ENCODE data around the gene GLCE. TPM values are rescaled to one million over a fixed set of nuclear protein-coding genes. Genes with fewer than 3 reads are reported as not detected.
"Not testable (repeated sequence)": the region's sequence is repeated elsewhere in the genome, so short reads cannot be mapped to it uniquely, and the experiment has no call there.

Gene GLCE
- total and polyA plus RNA-seq, 9 of the 15 experiments (the other 6 are each of a cell fraction or from before 2014, with no cell fraction given) = 4.6 to 12.3 (median 10.6) TPM

DNA sequence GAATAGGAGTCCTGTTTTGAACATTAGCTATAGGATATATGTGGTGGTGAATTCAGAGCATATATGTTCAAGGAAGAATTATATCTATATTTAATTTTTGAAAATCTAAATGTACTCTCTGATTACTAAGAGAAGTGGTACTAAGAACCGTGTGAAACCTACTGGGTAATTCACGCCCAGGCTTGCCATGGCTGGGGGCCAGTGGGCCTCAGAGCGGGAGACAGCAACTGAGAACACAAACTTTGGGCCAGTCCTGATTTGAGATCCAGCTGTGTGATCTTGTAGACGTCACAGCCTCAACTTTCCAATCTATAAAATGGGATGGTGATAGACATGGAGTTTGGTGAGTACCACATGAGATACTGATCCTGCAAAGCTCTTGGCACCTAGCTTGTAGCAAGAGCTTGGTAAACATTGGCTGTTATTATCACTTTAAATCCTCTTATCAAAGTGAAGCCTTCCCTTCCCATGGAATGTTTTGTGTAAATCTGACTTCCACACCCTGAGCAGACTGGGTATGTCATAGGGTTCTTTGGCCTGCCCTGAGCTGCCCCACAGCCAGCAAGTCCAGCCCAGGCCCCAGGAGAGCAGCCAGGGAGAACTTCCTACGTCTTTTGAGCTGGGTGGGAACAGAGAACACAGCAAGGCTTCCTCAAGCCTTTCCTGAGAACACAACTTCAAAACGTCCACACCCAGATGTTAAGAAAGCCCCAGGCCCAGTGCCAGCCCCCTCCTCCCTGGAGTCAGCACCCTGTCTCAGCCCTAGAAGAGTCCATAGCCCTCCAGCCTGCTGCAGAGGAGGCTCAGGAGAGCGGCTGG lies 130.1 kb downstream of the GLCE start:
- FAIRE-seq (no peak), ATAC-seq (no peak), DNase-seq (ENCODE audit: extremely low read depth in 1 of 4, low spot score in 3 of 4) (no peak)
- TF ChIP-seq ATF1 (CRISPR knock-in tag; IDR thresholded peaks at IDR 0.05) = no peak
- peak; percentile 43 for TF ChIP-seq ATF1 (tag; IDR thresholded peaks at IDR 0.05)
- TF ChIP-seq SRF (CRISPR knock-in tag; IDR thresholded peaks at IDR 0.05) = no peak
- no peak for TF ChIP-seq U2AF2 (optimal IDR thresholded peaks at IDR 0.05; ENCODE audit: low read depth, low read length)
- TF ChIP-seq RBM25 (IDR thresholded peaks at IDR 0.05; ENCODE audit: low read depth, low read length, severe bottlenecking) = peak; percentile 69
- no peak for TF ChIP-seq KDM5B (IDR thresholded peaks at IDR 0.05; ENCODE audit: insufficient replicate concordance, low read depth, low read length)
- TF ChIP-seq CHD1 (IDR thresholded peaks at IDR 0.05; ENCODE audit: low read length) = no peak
- TF ChIP-seq, protein P1, sequence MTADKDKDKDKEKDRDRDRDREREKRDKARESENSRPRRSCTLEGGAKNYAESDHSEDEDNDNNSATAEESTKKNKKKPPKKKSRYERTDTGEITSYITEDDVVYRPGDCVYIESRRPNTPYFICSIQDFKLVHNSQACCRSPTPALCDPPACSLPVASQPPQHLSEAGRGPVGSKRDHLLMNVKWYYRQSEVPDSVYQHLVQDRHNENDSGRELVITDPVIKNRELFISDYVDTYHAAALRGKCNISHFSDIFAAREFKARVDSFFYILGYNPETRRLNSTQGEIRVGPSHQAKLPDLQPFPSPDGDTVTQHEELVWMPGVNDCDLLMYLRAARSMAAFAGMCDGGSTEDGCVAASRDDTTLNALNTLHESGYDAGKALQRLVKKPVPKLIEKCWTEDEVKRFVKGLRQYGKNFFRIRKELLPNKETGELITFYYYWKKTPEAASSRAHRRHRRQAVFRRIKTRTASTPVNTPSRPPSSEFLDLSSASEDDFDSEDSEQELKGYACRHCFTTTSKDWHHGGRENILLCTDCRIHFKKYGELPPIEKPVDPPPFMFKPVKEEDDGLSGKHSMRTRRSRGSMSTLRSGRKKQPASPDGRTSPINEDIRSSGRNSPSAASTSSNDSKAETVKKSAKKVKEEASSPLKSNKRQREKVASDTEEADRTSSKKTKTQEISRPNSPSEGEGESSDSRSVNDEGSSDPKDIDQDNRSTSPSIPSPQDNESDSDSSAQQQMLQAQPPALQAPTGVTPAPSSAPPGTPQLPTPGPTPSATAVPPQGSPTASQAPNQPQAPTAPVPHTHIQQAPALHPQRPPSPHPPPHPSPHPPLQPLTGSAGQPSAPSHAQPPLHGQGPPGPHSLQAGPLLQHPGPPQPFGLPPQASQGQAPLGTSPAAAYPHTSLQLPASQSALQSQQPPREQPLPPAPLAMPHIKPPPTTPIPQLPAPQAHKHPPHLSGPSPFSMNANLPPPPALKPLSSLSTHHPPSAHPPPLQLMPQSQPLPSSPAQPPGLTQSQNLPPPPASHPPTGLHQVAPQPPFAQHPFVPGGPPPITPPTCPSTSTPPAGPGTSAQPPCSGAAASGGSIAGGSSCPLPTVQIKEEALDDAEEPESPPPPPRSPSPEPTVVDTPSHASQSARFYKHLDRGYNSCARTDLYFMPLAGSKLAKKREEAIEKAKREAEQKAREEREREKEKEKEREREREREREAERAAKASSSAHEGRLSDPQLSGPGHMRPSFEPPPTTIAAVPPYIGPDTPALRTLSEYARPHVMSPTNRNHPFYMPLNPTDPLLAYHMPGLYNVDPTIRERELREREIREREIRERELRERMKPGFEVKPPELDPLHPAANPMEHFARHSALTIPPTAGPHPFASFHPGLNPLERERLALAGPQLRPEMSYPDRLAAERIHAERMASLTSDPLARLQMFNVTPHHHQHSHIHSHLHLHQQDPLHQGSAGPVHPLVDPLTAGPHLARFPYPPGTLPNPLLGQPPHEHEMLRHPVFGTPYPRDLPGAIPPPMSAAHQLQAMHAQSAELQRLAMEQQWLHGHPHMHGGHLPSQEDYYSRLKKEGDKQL (CRISPR knock-in tag; IDR thresholded peaks at IDR 0.05; ENCODE audit: borderline replicate concordance) = no peak
- BruUV-seq (replicated peaks) = no TSS peak
- Histone ChIP-seq H3K9me3 (replicated peaks; ENCODE audit: control insufficient read depth, insufficient read depth, low read depth, low read length) (no peaks in the 10 kb centered on the region), H3K4me2 (ENCODE audit: insufficient read depth, low read length) (no peak overlapping the region), H3K27ac (ENCODE audit: extremely low read depth, low read depth, low read length) (no peak overlapping the region), H3K79me2 (ENCODE audit: control insufficient read depth, insufficient read depth, low read length) (no peaks in the 10 kb centered on the region), H4K20me1 (replicated peaks; ENCODE audit: control insufficient read depth, insufficient read depth, low read length) (no peaks in the 10 kb centered on the region; the same call in 1 of the 2 replicates), H3K36me3 (ENCODE audit: control insufficient read depth, insufficient read depth, low read length) (no peaks in the 10 kb centered on the region), H3K9ac (ENCODE audit: insufficient read depth in 1 of 2, low read depth in 2 of 2, low read length in 2 of 2) (no peak overlapping the region), H2AFZ (ENCODE audit: low read depth, low read length) (no peak overlapping the region), H3K4me1 (replicated peaks in 1 of 2; ENCODE audit: control insufficient read depth in 2 of 2, insufficient read depth in 2 of 2, low read length in 2 of 2) (no peaks in the 10 kb centered on the region), H3K27me3 (ENCODE audit: control insufficient read depth in 2 of 2, insufficient read depth in 2 of 2, low read length in 2 of 2) (peaks cover 15 to 64% of the 10 kb centered on the region in 2 experiments), H3K9me1 (ENCODE audit: control insufficient read depth, insufficient read depth, low read length) (no peaks in the 10 kb centered on the region), H3K4me3 (no peak overlapping the region)
- in situ Hi-C loops (cut with MboI) = no loop called here
- intact Hi-C loops (cut with micrococcal nuclease) = no loop called here
- ChIA-PET CTCF (ENCODE audit: low intra/inter-chr PET ratio) (no interaction called here), POLR2A (interaction anchor here (1.1 kb wide), 1 partner anchor 9 kb away, joined by 4 read pairs; no protein-coding TSS in a partner anchor)
- 2% methylated on average over 7 of the region's 7 CpGs for WGBS (ENCODE audit: insufficient coverage, low coverage, missing lambda C conversion rate)

DNA sequence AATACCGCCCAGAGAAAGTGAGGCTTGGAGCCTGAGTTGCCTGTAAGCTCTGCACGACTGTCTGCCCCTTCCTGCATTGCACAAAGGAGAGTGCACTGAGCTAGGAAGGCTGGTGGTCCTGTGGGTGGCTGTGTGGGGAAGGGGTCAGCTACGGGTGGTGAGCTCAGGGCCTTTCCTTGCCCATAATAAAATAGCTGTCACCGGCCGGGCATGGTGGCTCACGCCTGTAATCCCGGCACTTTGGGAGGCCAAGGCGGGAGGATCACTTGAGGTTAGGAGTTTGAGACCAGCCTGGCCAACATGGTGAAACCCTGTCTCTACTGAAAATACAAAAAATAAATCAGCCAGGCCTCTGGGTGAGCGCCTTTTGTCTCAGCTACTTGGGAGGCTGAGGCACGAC lies 131.2 kb downstream of the GLCE start:
- WGBS (ENCODE audit: insufficient coverage, low coverage, missing lambda C conversion rate) = 0% methylated on average over 8 of the region's 10 CpGs
- H2AFZ ChIP-seq (ENCODE audit: low read depth, low read length); BruUV-seq (replicated peaks); DNase-seq (ENCODE audit: extremely low read depth in 1 of 4, low spot score in 3 of 4); H3K27ac ChIP-seq (ENCODE audit: extremely low read depth, low read depth, low read length); POLR2A ChIA-PET; H3K36me3 ChIP-seq (ENCODE audit: control insufficient read depth, insufficient read depth, low read length); H3K4me2 ChIP-seq (ENCODE audit: insufficient read depth, low read length); H3K9ac ChIP-seq (ENCODE audit: insufficient read depth in 1 of 2, low read depth in 2 of 2, low read length in 2 of 2); H3K4me1 ChIP-seq (replicated peaks in 1 of 2; ENCODE audit: control insufficient read depth in 2 of 2, insufficient read depth in 2 of 2, low read length in 2 of 2); H3K9me3 ChIP-seq (replicated peaks; ENCODE audit: control insufficient read depth, insufficient read depth, low read depth, low read length); in situ Hi-C loops (cut with MboI); intact Hi-C loops (cut with micrococcal nuclease); FAIRE-seq; ATAC-seq; H3K4me3 ChIP-seq; H3K9me1 ChIP-seq (ENCODE audit: control insufficient read depth, insufficient read depth, low read length); H4K20me1 ChIP-seq (replicated peaks; ENCODE audit: control insufficient read depth, insufficient read depth, low read length); CTCF ChIA-PET (ENCODE audit: low intra/inter-chr PET ratio); H3K79me2 ChIP-seq (ENCODE audit: control insufficient read depth, insufficient read depth, low read length): not testable (repeated sequence)
- peaks cover 13 to 66% of the 10 kb centered on the region in 2 experiments for H3K27me3 ChIP-seq (ENCODE audit: control insufficient read depth in 2 of 2, insufficient read depth in 2 of 2, low read length in 2 of 2)
